H9 (cell line): ENCODE results near the gene FXYD3. TPM values are rescaled to one million over a fixed set of nuclear protein-coding genes. Genes with fewer than 3 reads are reported as not detected.
A peak's percentile ranks its signal among the peaks of the same experiment; 100 is the strongest.

Source experiments
- DNase-seq: peaks from one replicate; pipeline ENCODE4 v3.0.0-alpha.2; 2017
- H2AFZ ChIP-seq: one replicate; pipeline ENCODE4 v1.6.1; 2013; ENCODE audit warnings: mild to moderate bottlenecking, low read length, control low read depth, moderate library complexity
- H2AK5ac ChIP-seq: 2 replicates; pipeline ENCODE4 v1.6.1; 2013; ENCODE audit warnings: low read length, control low read depth, mixed read lengths; ENCODE audit not compliant: insufficient read length
- H2BK120ac ChIP-seq: one replicate; pipeline ENCODE4 v1.6.1; 2013; ENCODE audit warnings: low read depth, mild to moderate bottlenecking, low read length, control low read depth, inconsistent platforms; ENCODE audit not compliant: poor library complexity, severe bottlenecking
- H2BK12ac ChIP-seq: 2 replicates; pipeline ENCODE4 v1.6.1; 2013; ENCODE audit warnings: low read length, control low read depth, mixed read lengths, low read depth; ENCODE audit not compliant: insufficient read length
- H2BK15ac ChIP-seq: 2 replicates; pipeline ENCODE4 v1.6.1; 2013; ENCODE audit warnings: low read depth, low read length, control low read depth
- H2BK20ac ChIP-seq: one replicate; pipeline ENCODE4 v1.6.1; 2013; ENCODE audit warnings: low read depth, mild to moderate bottlenecking, low read length, control low read depth, inconsistent platforms; ENCODE audit not compliant: poor library complexity, severe bottlenecking
- H2BK5ac ChIP-seq: 2 replicates; pipeline ENCODE4 v1.6.1; 2013; ENCODE audit warnings: low read length, control low read depth, mixed read lengths; ENCODE audit not compliant: insufficient read length
- H3K14ac ChIP-seq: 2 replicates; pipeline ENCODE4 v1.6.1; 2013; ENCODE audit warnings: low read length, control low read depth; ENCODE audit not compliant: insufficient read depth
- H3K18ac ChIP-seq: 2 replicates; pipeline ENCODE4 v1.6.1; 2013; ENCODE audit warnings: low read depth, mild to moderate bottlenecking, mixed read lengths, low read length, control low read depth; ENCODE audit not compliant: insufficient read length
- H3K23ac ChIP-seq: 2 replicates; pipeline ENCODE4 v1.6.1; 2013; ENCODE audit warnings: low read length, control low read depth, mixed read lengths, low read depth; ENCODE audit not compliant: insufficient read length
- H3K23me2 ChIP-seq: 2 replicates; pipeline ENCODE4 v1.6.1; 2013; ENCODE audit warnings: low read depth, mild to moderate bottlenecking, mixed read lengths, low read length, control low read depth; ENCODE audit not compliant: insufficient read length, poor library complexity, severe bottlenecking
- H3K27ac ChIP-seq: 2 replicates; pipeline ENCODE4 v1.5.1; 2013; ENCODE audit warnings: low read length, control low read depth, mixed read lengths, low read depth; ENCODE audit not compliant: insufficient read length
- H3K27me3 ChIP-seq: 2 replicates; pipeline ENCODE4 v1.6.1; 2013; ENCODE audit warnings: low read length, control low read depth, inconsistent platforms; ENCODE audit not compliant: insufficient read depth
- H3K4ac ChIP-seq: 2 replicates; pipeline ENCODE4 v1.6.1; 2013; ENCODE audit warnings: low read depth, mild to moderate bottlenecking, control low read depth, inconsistent platforms, low read length, moderate library complexity
- H3K4me1 ChIP-seq: 2 replicates; pipeline ENCODE4 v1.6.1; 2013; ENCODE audit warnings: low read length, control low read depth, inconsistent platforms; ENCODE audit not compliant: insufficient read depth
- H3K4me2 ChIP-seq: 2 replicates; pipeline ENCODE4 v1.6.1; 2013; ENCODE audit warnings: low read length, control low read depth, mixed read lengths; ENCODE audit not compliant: insufficient read length, insufficient read depth
- H3K56ac ChIP-seq: 2 replicates; pipeline ENCODE4 v1.6.1; 2013; ENCODE audit warnings: low read depth, mild to moderate bottlenecking, mixed read lengths, low read length, control low read depth; ENCODE audit not compliant: insufficient read length
- H3K79me1 ChIP-seq: 2 replicates; pipeline ENCODE4 v1.6.1; 2013; ENCODE audit warnings: low read depth, mild to moderate bottlenecking, moderate library complexity, low read length, control low read depth, inconsistent platforms; ENCODE audit not compliant: insufficient read depth, poor library complexity, severe bottlenecking
- H3K79me2 ChIP-seq: 2 replicates; pipeline ENCODE4 v1.6.1; 2013; ENCODE audit warnings: low read length, control low read depth, inconsistent platforms; ENCODE audit not compliant: insufficient read depth
- H3K9ac ChIP-seq: 2 replicates; pipeline ENCODE4 v1.6.1; 2013; ENCODE audit warnings: low read length, control low read depth, mixed read lengths; ENCODE audit not compliant: insufficient read length; ENCODE audit errors: extremely low read depth
- H3K9me3 ChIP-seq: one replicate; pipeline ENCODE4 v1.6.1; 2013; ENCODE audit warnings: low read depth, low read length, inconsistent platforms; ENCODE audit not compliant: control insufficient read depth
- H3T11ph ChIP-seq: one replicate; pipeline ENCODE4 v1.6.1; 2013; ENCODE audit warnings: mild to moderate bottlenecking, low read length, control low read depth, inconsistent platforms
- H4K20me1 ChIP-seq: one replicate; pipeline ENCODE4 v1.6.1; 2013; ENCODE audit not compliant: control insufficient read depth, insufficient read length, insufficient read depth
- H4K5ac ChIP-seq: 2 replicates; pipeline ENCODE4 v1.6.1; 2013; ENCODE audit warnings: low read depth, mild to moderate bottlenecking, mixed read lengths, low read length, control low read depth; ENCODE audit not compliant: insufficient read length
- H4K8ac ChIP-seq: replicated peaks from 2 replicates; pipeline ENCODE4 v1.6.1; 2013; ENCODE audit warnings: low read length, control low read depth, mixed read lengths, low read depth; ENCODE audit not compliant: insufficient read length
- H4K91ac ChIP-seq: 2 replicates; pipeline ENCODE4 v1.6.1; 2013; ENCODE audit warnings: low read depth, mild to moderate bottlenecking, moderate library complexity, mixed read lengths, low read length, control low read depth; ENCODE audit not compliant: insufficient read length
- H3K27ac Mint-ChIP-seq, 3 experiments: 2 replicates in 2 of 3; 3 replicates in 1 of 3; pipeline ENCODE4 v1.8.0; 2020 to 2021; ENCODE audit warnings: mixed read lengths in 3 of 3, mild to moderate bottlenecking in 1 of 3, moderate library complexity in 1 of 3
- H3K27me3 Mint-ChIP-seq: 2 replicates; pipeline ENCODE4 v1.8.0; 2021; ENCODE audit warnings: low read depth, mild to moderate bottlenecking, moderate library complexity, mixed read lengths
- H3K36me3 Mint-ChIP-seq, 3 experiments: 2 replicates in 2 of 3; 3 replicates in 1 of 3; pipeline ENCODE4 v1.8.0; 2020 to 2021; ENCODE audit warnings: low read depth in 3 of 3, mixed read lengths in 3 of 3; ENCODE audit not compliant: insufficient read depth in 1 of 3
- H3K4me1 Mint-ChIP-seq, 2 experiments: 2 replicates each; pipeline ENCODE4 v1.8.0; 2020; ENCODE audit warnings: mixed read lengths in 2 of 2
- H3K4me3 Mint-ChIP-seq, 2 experiments: 2 replicates in 1 of 2; 3 replicates in 1 of 2; pipeline ENCODE4 v1.8.0; 2020 to 2021; ENCODE audit warnings: mild to moderate bottlenecking in 2 of 2, mixed read lengths in 2 of 2, moderate library complexity in 1 of 2
- H3K9me3 Mint-ChIP-seq, 2 experiments: 2 replicates in 1 of 2; 3 replicates in 1 of 2; pipeline ENCODE4 v1.8.0; 2020; ENCODE audit warnings: mild to moderate bottlenecking in 2 of 2, mixed read lengths in 2 of 2, moderate library complexity in 1 of 2
- CTCF ChIP-seq: fragments of 200-600 bp; sonication (generic); conservative IDR thresholded peaks from 3 replicates; pipeline ENCODE4 v1.8.0; 2021; ENCODE audit warnings: antibody characterized with exemption, mild to moderate bottlenecking
- WGBS: extraction: QIAGEN DNeasy Blood & Tissue Kit; methylation state at CpG from one replicate; pipeline ENCODE4 v1.1.7; 2013; ENCODE audit warnings: missing lambda C conversion rate, low lambda C conversion rate, mixed read lengths; ENCODE audit not compliant: insufficient read length; ENCODE audit errors: extremely low coverage; 5-methylcytosine and 5-hydroxymethylcytosine counted together
- total RNA-seq: library from RNA; stranded (reverse); gene quantifications from 2 replicates; pipeline ENCODE4 v1.2.1, GENCODE V29; 2021

The FXYD3 gene
- total RNA-seq, 1 experiment from 2014 or later = 1.5 TPM

- Histone ChIP-seq H4K5ac (no peak overlapping the region), H2AK5ac (no peak overlapping the region), H3K23ac (no peak overlapping the region), H4K8ac (no peak overlapping the region), H3K79me1 (no peaks in the 10 kb centered on the region), H2BK20ac (no peak overlapping the region), H4K91ac (no peak overlapping the region), H2BK15ac (no peak overlapping the region), H2BK12ac (no peak overlapping the region), H3K23me2 (no peaks in the 10 kb centered on the region), H3K14ac (no peak overlapping the region), H3K18ac (no peak overlapping the region), H3K27me3 (no peaks in the 10 kb centered on the region), H2BK120ac (no peak overlapping the region), H3K27ac (no peak overlapping the region), H3K4me2 (no peak overlapping the region), H3K9ac (no peak overlapping the region), H4K20me1 (no peaks in the 10 kb centered on the region), H2AFZ (no peak overlapping the region), H3K79me2 (no peaks in the 10 kb centered on the region), H3K4me1 (no peaks in the 10 kb centered on the region; the same call in 1 of the 2 replicates), H3T11ph (no peak overlapping the region), H3K4ac (no peak overlapping the region), H3K9me3 (no peaks in the 10 kb centered on the region), H2BK5ac (no peak overlapping the region), H3K56ac (no peak overlapping the region)
- peak; percentile 51 for DNase-seq
- H3K4me1 Mint-ChIP-seq = peaks cover 21 to 26% of the 10 kb centered on the region in 2 experiments; a peak in 3 of 4 replicates
- no peak overlapping the region for H3K27ac Mint-ChIP-seq
- no CpG with 5 or more reads among the region's 20 CpGs for WGBS
- peaks cover 9% of the 10 kb centered on the region for H3K27me3 Mint-ChIP-seq
- no peak for TF ChIP-seq CTCF
- H3K9me3 Mint-ChIP-seq = no peaks in the 10 kb centered on the region
- H3K4me3 Mint-ChIP-seq = no peak overlapping the region
- H3K36me3 Mint-ChIP-seq = no peaks in the 10 kb centered on the region
These were observed 11.0 kb downstream of the FXYD3 start for GRCh38 chr19:35126624-35126959.
